Measurements from ENCODE around the gene DENND4B. TPM values are rescaled to one million over a fixed set of nuclear protein-coding genes. Genes with fewer than 3 reads are reported as not detected.
"Not testable (repeated sequence)": the region's sequence is repeated elsewhere in the genome, so short reads cannot be mapped to it uniquely, and the experiment has no call there.

The DENND4B gene
- total RNA-seq, 1 donor from 2014 or later: 70.7 TPM

GRCh38 chr1:153899509-153899908, 47.0 kb downstream of the DENND4B start:
- H3K27ac Mint-ChIP-seq: no peak overlapping the region
- H3K27me3 Mint-ChIP-seq: no peaks in the 10 kb centered on the region
- TF ChIP-seq CTCF (conservative IDR thresholded peaks at IDR 0.05): no peak
- H3K36me3 Mint-ChIP-seq: peaks cover 8% of the 10 kb centered on the region
- no peak overlapping the region for H3K4me3 Mint-ChIP-seq
- no peaks in the 10 kb centered on the region for H3K4me1 Mint-ChIP-seq (ENCODE audit: unreplicated experiment)
- no peaks in the 10 kb centered on the region for H3K9me3 Mint-ChIP-seq
- no peak for DNase-seq (ENCODE audit: extremely low spot score, unreplicated experiment)

GRCh38 chr1:153895866-153896265, 50.7 kb downstream of the DENND4B start:
- H3K27ac Mint-ChIP-seq; DNase-seq (ENCODE audit: extremely low spot score, unreplicated experiment); H3K4me3 Mint-ChIP-seq; H3K9me3 Mint-ChIP-seq; H3K27me3 Mint-ChIP-seq; H3K4me1 Mint-ChIP-seq (ENCODE audit: unreplicated experiment); H3K36me3 Mint-ChIP-seq: not testable (repeated sequence)

GRCh38 chr1:153891042-153891441, 55.5 kb downstream of the DENND4B start:
- H3K36me3 Mint-ChIP-seq; DNase-seq (ENCODE audit: extremely low spot score, unreplicated experiment); H3K27ac Mint-ChIP-seq; H3K9me3 Mint-ChIP-seq; H3K27me3 Mint-ChIP-seq; H3K4me1 Mint-ChIP-seq (ENCODE audit: unreplicated experiment); H3K4me3 Mint-ChIP-seq: not testable (repeated sequence)

- no peak for TF ChIP-seq CTCF (conservative IDR thresholded peaks at IDR 0.05)
- Mint-ChIP-seq H3K4me3 (no peak overlapping the region), H3K36me3 (peaks cover 9% of the 10 kb centered on the region), H3K27ac (peak overlapping the region; percentile 3), H3K4me1 (ENCODE audit: unreplicated experiment) (peaks cover 6% of the 10 kb centered on the region), H3K9me3 (no peaks in the 10 kb centered on the region), H3K27me3 (no peaks in the 10 kb centered on the region)
- no peak for DNase-seq (ENCODE audit: extremely low spot score, unreplicated experiment)
Observed at GRCh38 chr1:153888533-153888932, 58.0 kb downstream of the DENND4B start.

- H3K36me3 Mint-ChIP-seq: peaks cover 9% of the 10 kb centered on the region
- no peaks in the 10 kb centered on the region for H3K9me3 Mint-ChIP-seq
- TF ChIP-seq CTCF (conservative IDR thresholded peaks at IDR 0.05): no peak
- DNase-seq (ENCODE audit: extremely low spot score, unreplicated experiment): no peak
- no peak overlapping the region for H3K27ac Mint-ChIP-seq
- H3K27me3 Mint-ChIP-seq: no peaks in the 10 kb centered on the region
- H3K4me1 Mint-ChIP-seq (ENCODE audit: unreplicated experiment): peaks cover 6% of the 10 kb centered on the region
- no peak overlapping the region for H3K4me3 Mint-ChIP-seq
Observed at GRCh38 chr1:153886127-153886526, 60.4 kb downstream of the DENND4B start.

- no peak for TF ChIP-seq CTCF (conservative IDR thresholded peaks at IDR 0.05)
- H3K4me3 Mint-ChIP-seq: no peak overlapping the region
- H3K9me3 Mint-ChIP-seq: no peaks in the 10 kb centered on the region
- peaks cover 7% of the 10 kb centered on the region for H3K4me1 Mint-ChIP-seq (ENCODE audit: unreplicated experiment)
- no peak overlapping the region for H3K27ac Mint-ChIP-seq
- no peak for DNase-seq (ENCODE audit: extremely low spot score, unreplicated experiment)
- no peaks in the 10 kb centered on the region for H3K27me3 Mint-ChIP-seq
- peaks cover 9% of the 10 kb centered on the region for H3K36me3 Mint-ChIP-seq
Observed at GRCh38 chr1:153883223-153883622, 63.3 kb downstream of the DENND4B start.

- H3K27me3 Mint-ChIP-seq: no peaks in the 10 kb centered on the region
- H3K9me3 Mint-ChIP-seq: no peaks in the 10 kb centered on the region
- no peak overlapping the region for H3K4me3 Mint-ChIP-seq
- no peak for TF ChIP-seq CTCF (conservative IDR thresholded peaks at IDR 0.05)
- peaks cover 9% of the 10 kb centered on the region for H3K36me3 Mint-ChIP-seq
- no peak for DNase-seq (ENCODE audit: extremely low spot score, unreplicated experiment)
- peaks cover 10% of the 10 kb centered on the region for H3K4me1 Mint-ChIP-seq (ENCODE audit: unreplicated experiment)
- no peak overlapping the region for H3K27ac Mint-ChIP-seq
Observed at GRCh38 chr1:153882296-153882912, 64.1 kb downstream of the DENND4B start.
